Measurements from ENCODE around the gene METTL2B.
"Not testable (repeated sequence)": the region's sequence is repeated elsewhere in the genome, so short reads cannot be mapped to it uniquely, and the experiment has no call there.

GRCh38 chr7:128479082-128479481 is 2.5 kb downstream of the METTL2B start:
- not testable (repeated sequence) for TF ChIP-seq ZNF274 (IDR thresholded peaks at IDR 0.05; ENCODE audit: low read depth, low read length); YY1 (IDR thresholded peaks at IDR 0.05; ENCODE audit: insufficient read depth, insufficient read length)
